ACHN (cell line): ENCODE data around the gene CLEC20A.

Source experiments
- DNase-seq: peaks from one replicate; pipeline ENCODE4 v3.0.0-alpha.2; 2015
- in situ Hi-C: cut with HindIII; loops from 2 replicates; pipeline ENCODE4 v1.10.0; 2017; ENCODE audit warnings: low sequenced_read_pairs, low pct_ligation_motif_present, low pct_unique_long_range_greater_than_20kb

The CLEC20A gene

DNA sequence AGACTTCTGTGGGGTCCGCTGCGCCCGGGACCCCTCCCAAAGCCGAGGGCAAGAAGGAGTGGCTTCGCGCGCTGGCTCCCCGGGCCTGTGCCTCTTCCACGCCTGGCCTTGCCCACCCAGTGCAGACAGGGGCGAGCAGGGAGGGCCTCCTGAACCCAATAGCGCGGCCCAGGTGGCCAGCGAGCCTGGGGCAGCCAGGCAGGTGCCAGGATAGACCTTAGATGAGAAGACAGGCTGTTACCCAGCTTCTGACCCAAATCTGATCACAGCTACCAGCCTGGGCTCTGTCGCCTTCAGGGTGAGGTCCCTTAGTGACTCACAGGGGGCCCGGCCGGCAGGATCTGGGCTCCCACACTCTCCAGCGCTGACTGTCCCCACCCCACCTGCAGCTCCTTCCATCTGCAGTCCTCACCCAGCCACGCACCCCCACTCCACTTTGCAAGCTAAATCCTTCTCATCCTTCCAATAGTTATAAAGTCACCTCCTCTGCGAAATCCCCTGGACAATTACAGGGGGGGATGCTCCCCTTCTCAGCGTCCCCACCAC, 9.6 kb downstream of the CLEC20A start:
- no peak for DNase-seq
- in situ Hi-C loops, result no loop called here

- DNase-seq, result no peak
- in situ Hi-C loops, result no loop called here
Measured at GRCh38 chr1:178486100-178487069, 10.4 kb downstream of the CLEC20A start.

GRCh38 chr1:178485541-178485981, 11.2 kb downstream of the CLEC20A start:
- in situ Hi-C loops, result no loop called here
- DNase-seq, result no peak

GRCh38 chr1:178484698-178485225, 12.0 kb downstream of the CLEC20A start:
- DNase-seq, result no peak
- in situ Hi-C loops, result no loop called here

- in situ Hi-C loops, result no loop called here
- no peak for DNase-seq
Measured at GRCh38 chr1:178483251-178483957, 13.4 kb downstream of the CLEC20A start.

DNA sequence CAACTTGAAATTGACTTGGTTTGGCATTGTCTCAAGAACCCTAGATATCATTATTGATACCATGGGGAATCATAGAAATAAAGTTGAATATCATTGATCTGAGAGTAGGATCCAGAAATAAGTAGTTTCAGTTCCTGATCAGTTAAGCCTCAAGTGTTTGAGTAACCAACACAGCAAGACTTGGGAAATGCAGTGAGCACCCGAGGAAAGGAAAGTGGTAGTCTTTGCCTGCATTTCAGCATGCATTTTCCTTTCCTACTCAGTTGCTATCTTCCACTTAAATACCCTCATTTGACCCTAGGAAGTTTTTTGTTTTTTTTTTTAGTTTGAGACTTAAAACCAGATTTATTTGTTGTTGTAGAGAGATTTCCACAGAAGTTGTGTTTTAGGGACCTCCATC, 18.9 kb downstream of the CLEC20A start:
- DNase-seq, result no peak
- in situ Hi-C loops, result no loop called here

GRCh38 chr1:178477373-178477772, 19.4 kb downstream of the CLEC20A start:
- in situ Hi-C loops, result no loop called here
- no peak for DNase-seq

GRCh38 chr1:178472531-178472930, 24.2 kb downstream of the CLEC20A start:
- DNase-seq, result no peak
- in situ Hi-C loops, result no loop called here

GRCh38 chr1:178470411-178470960, 26.3 kb downstream of the CLEC20A start:
- in situ Hi-C loops, result no loop called here
- DNase-seq, result no peak

DNA sequence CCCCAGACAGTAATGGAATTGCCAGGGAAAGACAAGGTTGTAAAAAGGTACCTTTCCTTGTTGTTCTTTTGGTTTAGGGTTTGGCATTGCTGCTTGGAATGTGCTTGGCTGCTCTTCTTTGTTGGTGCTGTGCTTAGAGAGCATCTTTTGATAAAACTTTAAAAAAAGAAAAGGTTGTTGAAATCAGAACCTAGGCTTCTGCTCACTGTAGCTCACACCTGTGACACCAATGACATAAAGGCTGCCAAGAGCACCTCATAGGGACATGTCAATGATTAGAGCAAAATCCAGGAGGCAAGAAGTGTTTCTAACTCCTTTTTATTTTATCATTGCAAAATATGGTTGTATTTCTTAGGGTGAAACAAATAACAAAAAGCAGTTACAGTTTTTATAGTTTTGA, 28.9 kb downstream of the CLEC20A start:
- DNase-seq, result no peak
- in situ Hi-C loops, result no loop called here

GRCh38 chr1:178465011-178465410, 31.8 kb downstream of the CLEC20A start:
- no peak for DNase-seq
- in situ Hi-C loops, result no loop called here

GRCh38 chr1:178464566-178464965, 32.2 kb downstream of the CLEC20A start:
- in situ Hi-C loops, result no loop called here
- no peak for DNase-seq

- in situ Hi-C loops, result no loop called here
- DNase-seq, result no peak
Measured at GRCh38 chr1:178464141-178464540, 32.6 kb downstream of the CLEC20A start.

GRCh38 chr1:178461701-178462100, 35.1 kb downstream of the CLEC20A start:
- no peak for DNase-seq
- in situ Hi-C loops, result no loop called here

- in situ Hi-C loops, result no loop called here
- no peak for DNase-seq
Measured at GRCh38 chr1:178461104-178461503, 35.7 kb downstream of the CLEC20A start.

- no peak for DNase-seq
- in situ Hi-C loops, result no loop called here
Measured at GRCh38 chr1:178458203-178458602, 38.6 kb downstream of the CLEC20A start.

DNA sequence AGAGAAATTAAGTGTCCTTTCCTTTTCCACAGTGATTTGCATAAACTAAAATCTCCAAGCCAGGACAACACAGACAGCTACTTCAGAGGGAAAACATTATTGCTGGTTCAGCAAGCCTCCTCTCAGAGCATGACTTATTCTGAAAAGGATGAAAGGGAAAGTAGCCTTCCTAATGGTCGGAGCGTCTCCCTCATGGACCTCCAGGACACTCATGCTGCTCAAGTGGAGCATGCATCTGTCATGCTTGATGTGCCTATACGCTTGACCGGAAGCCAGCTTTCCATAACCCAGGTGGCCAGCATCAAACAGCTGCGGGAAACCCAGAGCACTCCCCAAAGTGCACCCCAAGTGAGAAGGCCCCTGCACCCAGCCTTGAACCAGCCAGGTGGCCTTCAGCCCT, 39.1 kb downstream of the CLEC20A start:
- in situ Hi-C loops, result no loop called here
- DNase-seq, result peak; percentile 49

DNA sequence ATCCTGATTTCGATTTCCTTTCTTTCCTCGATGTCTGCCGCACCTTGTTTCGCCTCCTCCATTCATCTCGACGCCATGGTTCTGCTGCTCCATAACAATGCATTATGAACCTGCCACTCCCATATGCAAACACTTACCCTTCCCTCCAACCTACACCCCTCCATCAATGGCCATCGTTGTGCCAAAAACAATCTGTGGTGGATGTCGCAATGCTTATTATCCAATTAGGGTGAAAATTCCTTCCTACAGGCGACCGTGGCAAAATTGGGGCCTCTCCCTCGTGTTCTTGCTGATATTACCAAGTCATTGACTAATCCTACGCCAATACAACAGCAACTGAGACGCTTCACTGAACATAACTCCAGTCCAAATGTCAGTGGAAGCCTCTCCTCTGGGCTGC, 40.3 kb downstream of the CLEC20A start:
- in situ Hi-C loops, result no loop called here
- no peak for DNase-seq

- in situ Hi-C loops, result no loop called here
- no peak for DNase-seq
Measured at GRCh38 chr1:178452013-178452412, 44.8 kb downstream of the CLEC20A start.
